Mesodermal cell (in vitro differentiated cells): ENCODE results near the gene ARL8A.
"Not testable (repeated sequence)": the region's sequence is repeated elsewhere in the genome, so short reads cannot be mapped to it uniquely, and the experiment has no call there.

Experiments used
- H3K27ac ChIP-seq: 2 replicates; pipeline ENCODE4 v1.7.0; 2013; ENCODE audit warnings: mild to moderate bottlenecking, low read depth, low read length, moderate library complexity; ENCODE audit not compliant: severe bottlenecking
- H3K36me3 ChIP-seq: 2 replicates; pipeline ENCODE4 v1.7.1; 2013; ENCODE audit warnings: mild to moderate bottlenecking, low read length, moderate library complexity; ENCODE audit not compliant: control insufficient read depth, insufficient read depth
- H3K4me1 ChIP-seq: one replicate; pipeline ENCODE4 v1.7.1; 2013; ENCODE audit warnings: mild to moderate bottlenecking, low read length; ENCODE audit not compliant: insufficient read depth, control insufficient read depth, poor library complexity, severe bottlenecking
- H3K4me3 ChIP-seq: 2 replicates; pipeline ENCODE4 v1.7.0; 2013; ENCODE audit warnings: low read length, control low read depth, mild to moderate bottlenecking; ENCODE audit not compliant: insufficient read depth, poor library complexity, severe bottlenecking; ENCODE audit errors: extremely low read depth
- H3K9me3 ChIP-seq: 2 replicates; pipeline ENCODE4 v1.7.1; 2013; ENCODE audit warnings: mild to moderate bottlenecking, low read length, moderate library complexity; ENCODE audit not compliant: control insufficient read depth
- WGBS, 2 experiments: methylation state at CpG; one replicate each; pipeline ENCODE4 v1.1.5; 2013; ENCODE audit warnings: missing lambda C conversion rate in 2 of 2; ENCODE audit not compliant: insufficient coverage in 2 of 2; 5-methylcytosine and 5-hydroxymethylcytosine counted together

The ARL8A gene

DNA sequence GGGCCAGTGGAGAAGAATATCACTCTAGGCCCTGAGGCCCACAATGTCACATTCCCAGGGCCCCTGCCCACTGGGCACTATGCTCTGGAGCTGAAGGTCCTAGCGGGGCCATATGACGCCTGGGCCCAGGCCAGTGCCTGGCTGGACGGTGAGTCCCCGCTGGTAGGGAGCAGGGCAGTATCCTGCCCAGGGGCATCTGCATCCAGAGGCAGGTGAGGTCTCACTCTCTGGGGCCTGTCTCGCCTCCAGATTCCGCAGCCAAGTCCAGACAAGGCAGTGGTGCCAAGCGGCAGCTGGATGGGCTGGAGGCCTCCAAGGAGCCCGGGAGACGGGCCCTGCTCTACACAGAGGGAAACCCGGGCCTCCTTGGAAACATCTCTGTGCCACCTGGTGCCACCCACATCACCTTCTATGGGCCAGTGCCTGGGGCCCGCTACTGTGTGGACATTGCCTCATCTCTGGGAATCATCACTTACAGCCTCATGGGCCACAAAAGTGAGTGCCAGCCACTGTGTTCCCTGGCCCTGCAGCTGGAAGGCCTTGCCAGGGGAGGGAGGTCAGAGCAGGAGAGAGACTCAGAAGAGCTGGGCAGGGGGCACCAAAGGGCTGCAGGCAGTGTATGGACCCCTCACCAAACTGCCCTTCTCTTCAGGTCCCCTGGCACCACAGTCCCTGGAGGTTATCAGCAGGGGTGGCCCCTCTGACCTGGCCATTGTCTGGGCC lies 26.9 kb upstream of the ARL8A start:
- Histone ChIP-seq H3K9me3 (no peaks in the 10 kb centered on the region), H3K4me1 (peaks cover under 1% of the 10 kb centered on the region), H3K36me3 (no peaks in the 10 kb centered on the region), H3K27ac (no peak overlapping the region), H3K4me3 (no peak overlapping the region)
- 93 to 95% methylated on average over 9 to 11 of the region's 11 CpGs for WGBS, 2 experiments

GRCh38 chr1:202170726-202171125 lies 26.2 kb upstream of the ARL8A start:
- Histone ChIP-seq H3K4me1 (peaks cover 6% of the 10 kb centered on the region), H3K9me3 (no peaks in the 10 kb centered on the region), H3K36me3 (no peaks in the 10 kb centered on the region), H3K4me3 (no peak overlapping the region), H3K27ac (no peak overlapping the region)
- 92 to 97% methylated on average over 6 of the region's 6 CpGs for WGBS, 2 experiments

GRCh38 chr1:202168861-202169260 lies 24.3 kb upstream of the ARL8A start:
- WGBS, 2 experiments = 83 to 100% methylated on average over 3 to 7 of the region's 7 CpGs
- Histone ChIP-seq H3K36me3 (no peaks in the 10 kb centered on the region), H3K4me3 (no peak overlapping the region), H3K27ac (no peak overlapping the region), H3K9me3 (no peaks in the 10 kb centered on the region), H3K4me1 (peaks cover 9% of the 10 kb centered on the region)

- Histone ChIP-seq H3K27ac (no peak overlapping the region), H3K9me3 (no peaks in the 10 kb centered on the region), H3K4me3 (no peak overlapping the region), H3K4me1 (peaks cover 15% of the 10 kb centered on the region), H3K36me3 (no peaks in the 10 kb centered on the region)
- 79 to 83% methylated on average over 17 of the region's 18 CpGs for WGBS, 2 experiments
Measured at GRCh38 chr1:202167708-202168415, 23.3 kb upstream of the ARL8A start.

DNA sequence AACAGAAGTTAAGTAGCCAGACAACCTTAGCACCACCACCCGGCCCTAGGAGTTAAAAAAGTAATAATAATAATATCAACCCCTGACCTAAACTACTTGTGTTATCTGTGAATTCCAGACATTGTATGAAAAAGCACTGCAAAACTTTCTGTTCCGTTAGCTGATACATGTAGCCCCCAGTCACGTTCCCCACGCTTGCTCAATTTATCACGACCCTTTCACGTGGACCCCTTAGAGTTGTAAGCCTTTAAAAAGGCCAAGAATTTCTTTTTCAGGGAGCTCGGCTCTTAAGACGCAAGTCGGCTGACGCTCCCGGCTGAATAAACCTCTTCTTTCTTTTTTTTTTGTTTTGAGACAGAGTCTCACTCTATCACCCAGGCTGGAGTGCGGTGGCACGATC lies 22.5 kb upstream of the ARL8A start:
- WGBS, 2 experiments = 84 to 95% methylated on average over 12 of the region's 13 CpGs
- H3K27ac ChIP-seq, H3K9me3 ChIP-seq, H3K36me3 ChIP-seq, H3K4me3 ChIP-seq: not testable (repeated sequence)
- H3K4me1 ChIP-seq = peaks cover 20% of the 10 kb centered on the region

DNA sequence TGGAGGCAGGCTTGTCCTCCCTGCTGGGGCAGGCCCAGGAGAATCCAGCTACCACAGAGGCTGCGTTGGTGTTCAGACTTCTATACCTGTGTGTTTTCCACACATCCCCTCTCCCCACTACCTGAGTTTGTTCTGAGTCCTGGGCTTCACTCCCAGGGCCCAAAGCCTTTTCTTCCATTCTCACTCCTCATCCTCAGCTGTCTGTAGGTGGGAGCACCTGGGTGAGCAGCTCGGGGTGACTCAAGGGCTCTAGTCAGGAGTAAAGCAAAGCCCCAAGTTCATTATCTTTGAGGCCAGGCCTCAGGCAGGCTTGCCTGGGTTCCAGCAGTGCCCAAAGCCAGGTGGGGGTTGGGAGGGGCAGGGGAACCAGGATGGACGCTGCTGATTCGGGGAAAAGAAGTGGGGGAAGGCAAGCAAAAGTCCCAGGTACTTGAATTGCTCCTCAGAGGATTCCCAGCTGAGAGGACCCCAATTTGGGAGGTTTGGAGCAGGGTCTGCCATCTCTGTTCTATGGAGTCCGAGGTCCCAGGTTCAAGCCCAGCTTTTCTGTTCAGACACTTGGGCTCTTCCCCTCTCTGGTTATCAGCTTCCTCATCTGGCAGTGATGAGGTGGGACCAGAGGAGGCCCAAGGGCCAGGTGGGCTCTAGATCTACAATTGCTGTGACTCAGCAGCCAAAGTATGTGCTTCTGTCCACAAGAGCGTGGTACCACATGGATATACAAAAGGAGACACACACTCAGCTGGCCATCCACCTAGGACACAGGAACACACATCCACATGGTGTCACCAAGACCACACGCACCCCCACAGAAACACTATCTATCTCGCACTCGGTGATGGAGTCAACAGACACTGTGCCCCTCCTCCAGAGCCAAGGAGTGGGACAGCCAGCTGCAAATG lies 21.7 kb upstream of the ARL8A start:
- Histone ChIP-seq H3K4me1 (peaks cover 28% of the 10 kb centered on the region), H3K36me3 (no peaks in the 10 kb centered on the region), H3K27ac (no peak overlapping the region), H3K4me3 (no peak overlapping the region), H3K9me3 (no peaks in the 10 kb centered on the region)
- 76 to 82% methylated on average over 5 to 9 of the region's 9 CpGs for WGBS, 2 experiments

GRCh38 chr1:202165267-202165941 lies 20.9 kb upstream of the ARL8A start:
- H3K36me3 ChIP-seq = no peaks in the 10 kb centered on the region
- H3K27ac ChIP-seq = no peak overlapping the region
- no peak overlapping the region for H3K4me3 ChIP-seq
- no peaks in the 10 kb centered on the region for H3K9me3 ChIP-seq
- H3K4me1 ChIP-seq = peaks cover 35% of the 10 kb centered on the region
- 87 to 89% methylated on average over 16 to 17 of the region's 20 CpGs for WGBS, 2 experiments

DNA sequence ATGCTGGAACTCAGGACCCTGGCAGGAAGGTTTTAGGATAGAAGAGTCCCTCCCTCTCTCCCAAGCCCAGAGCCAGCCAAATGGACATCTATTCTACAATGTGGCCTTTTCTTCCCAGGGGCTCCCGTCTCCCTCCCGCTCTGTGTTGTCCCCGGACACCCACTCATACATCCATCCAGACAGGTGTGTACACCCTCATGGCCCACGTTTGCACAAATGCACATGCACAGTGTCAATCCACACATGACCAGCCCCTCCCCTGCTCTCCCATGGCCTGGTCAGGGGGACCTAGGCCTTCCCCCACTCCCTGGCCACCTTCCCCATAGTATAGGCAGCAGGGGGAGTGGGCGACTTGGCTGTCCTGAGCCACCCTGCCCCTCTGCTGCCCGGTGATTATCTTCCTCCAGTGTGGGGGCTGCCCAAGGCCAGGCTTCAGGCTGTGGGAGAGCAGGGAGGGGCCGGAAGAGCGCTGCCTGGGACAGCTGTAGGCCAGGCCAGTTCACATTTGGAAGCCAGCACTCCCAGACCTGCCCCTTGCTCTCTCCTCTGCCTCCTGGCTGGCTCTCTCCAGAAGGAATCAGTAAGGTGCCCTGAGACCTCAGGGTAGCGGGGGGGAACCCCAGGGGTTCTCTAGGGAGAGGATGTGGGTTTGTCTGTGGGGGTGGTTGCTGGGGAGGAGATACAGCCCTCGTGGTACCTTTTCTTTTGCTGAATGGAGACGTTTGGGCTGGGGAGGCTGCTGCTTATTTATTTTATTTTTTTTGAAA lies 19.9 kb upstream of the ARL8A start:
- H3K9me3 ChIP-seq = no peaks in the 10 kb centered on the region
- WGBS, 2 experiments = 86 to 95% methylated on average over 8 of the region's 11 CpGs
- no peaks in the 10 kb centered on the region for H3K36me3 ChIP-seq
- peaks cover 43% of the 10 kb centered on the region for H3K4me1 ChIP-seq
- H3K27ac ChIP-seq = no peak overlapping the region
- H3K4me3 ChIP-seq = no peak overlapping the region

- 71 to 86% methylated on average over 5 to 10 of the region's 12 CpGs for WGBS, 2 experiments
- Histone ChIP-seq H3K27ac (peak overlapping the region; percentile 6), H3K9me3 (no peaks in the 10 kb centered on the region), H3K36me3 (no peaks in the 10 kb centered on the region), H3K4me3 (no peak overlapping the region), H3K4me1 (peaks cover 45% of the 10 kb centered on the region)
Measured at GRCh38 chr1:202163281-202164270, 19.0 kb upstream of the ARL8A start.
